Breast epithelium (tissue), 3 donors: Measurements from ENCODE around the gene KIF6.

Experiments
- POLR2A ChIP-seq: fragments of 450-650 bp; IDR thresholded peaks from one replicate; pipeline ENCODE4 v1.6.1; 2016; ENCODE audit warnings: antibody characterized with exemption, mild to moderate bottlenecking, moderate library complexity
- POLR2AphosphoS5 ChIP-seq, 3 donors: sonication (generic); formaldehyde crosslinking; IDR thresholded peaks; one replicate each; pipeline ENCODE4 v1.6.1; 2017; ENCODE audit warnings: antibody characterized with exemption in 3 of 3

- TF ChIP-seq POLR2AphosphoS5 (IDR thresholded peaks at IDR 0.05) (no peak), POLR2A (no peak)
Measured at GRCh38 chr6:39295611-39296011, 429.6 kb downstream of the KIF6 start.
